SH-SY5Y (cell line): ENCODE measurements around the gene DENND10.

Experiments
- GATA2 ChIP-seq: IDR thresholded peaks from 2 replicates; pipeline ENCODE4 v1.6.1; 2011; ENCODE audit warnings: mild to moderate bottlenecking, low read depth, low read length
- GATA3 ChIP-seq: IDR thresholded peaks from 2 replicates; pipeline ENCODE4 v1.6.1; 2011; ENCODE audit warnings: low read depth, mild to moderate bottlenecking, low read length, moderate library complexity

The DENND10 gene

GRCh38 chr10:119103903-119104653 lies at the start of gene DENND10:
Gene DENND10 (plus strand): TSS chr10:119104113. CDS start chr10:119104143, 30 bp downstream.
- TF ChIP-seq GATA2 (no peak), GATA3 (no peak)

GRCh38 chr10:119055472-119055871 lies 48.4 kb upstream of the DENND10 start:
- TF ChIP-seq GATA2 (no peak), GATA3 (no peak)

GRCh38 chr10:119058010-119058409 lies 45.9 kb upstream of the DENND10 start:
- TF ChIP-seq GATA3 (no peak), GATA2 (no peak)

GRCh38 chr10:119059557-119059956 lies 44.4 kb upstream of the DENND10 start:
- TF ChIP-seq GATA2: no peak
- no peak for TF ChIP-seq GATA3

DNA sequence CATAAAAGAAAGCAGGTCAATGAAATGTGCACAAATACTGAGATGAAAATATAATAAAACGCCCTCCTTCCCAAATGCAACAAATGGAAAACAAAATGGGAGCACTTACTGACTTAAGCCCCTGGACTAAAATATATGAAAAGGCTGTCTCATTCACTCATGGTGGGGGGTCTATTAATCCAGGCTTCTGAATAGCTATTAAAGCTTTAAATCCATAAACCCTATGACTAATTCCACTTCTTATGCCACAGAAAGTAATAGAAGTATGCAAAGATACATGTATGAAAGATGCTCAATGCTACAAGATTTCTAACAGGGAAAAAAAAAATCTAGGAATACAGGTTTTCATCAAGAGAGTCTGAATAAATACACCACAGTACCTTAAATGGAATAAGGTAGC lies 43.8 kb upstream of the DENND10 start:
- TF ChIP-seq GATA3: no peak
- TF ChIP-seq GATA2: no peak

DNA sequence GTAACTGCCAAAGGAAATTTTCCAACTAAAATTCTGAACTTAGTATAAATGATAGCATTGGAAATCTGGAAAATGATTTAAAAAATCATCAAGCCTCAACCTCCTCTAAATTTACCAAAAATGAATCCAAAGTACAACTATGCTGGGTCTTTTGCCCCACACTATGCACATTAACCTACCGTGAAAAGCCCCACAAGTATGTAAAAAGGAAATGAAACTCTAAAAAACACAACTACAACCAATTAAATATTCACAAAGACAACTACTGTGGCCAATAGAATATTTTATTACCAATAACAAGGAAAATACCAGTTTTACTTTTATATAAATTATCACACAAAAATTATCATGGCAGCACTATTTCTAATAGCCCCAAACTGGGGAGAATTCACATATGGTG lies 42.6 kb upstream of the DENND10 start:
- TF ChIP-seq GATA3 (no peak), GATA2 (no peak)

DNA sequence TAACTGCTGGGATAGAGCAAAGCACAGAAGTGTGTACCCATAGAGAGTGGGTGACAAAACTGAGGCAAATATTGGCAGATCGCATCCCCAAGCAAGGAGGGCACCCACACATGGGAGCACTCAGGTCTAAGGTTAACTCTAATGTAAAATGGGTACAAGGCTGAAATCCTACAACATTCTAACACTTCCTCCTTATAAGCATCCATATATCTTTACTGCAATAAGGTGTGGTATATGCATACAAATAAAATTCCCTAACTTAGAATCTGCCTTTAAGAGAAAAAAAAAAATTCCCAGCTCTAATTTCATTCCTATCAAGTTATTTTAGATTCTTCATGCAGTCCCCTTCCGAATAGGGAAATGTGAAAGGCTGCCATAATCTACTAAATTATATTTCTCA lies 42.0 kb upstream of the DENND10 start:
- no peak for TF ChIP-seq GATA3
- no peak for TF ChIP-seq GATA2

DNA sequence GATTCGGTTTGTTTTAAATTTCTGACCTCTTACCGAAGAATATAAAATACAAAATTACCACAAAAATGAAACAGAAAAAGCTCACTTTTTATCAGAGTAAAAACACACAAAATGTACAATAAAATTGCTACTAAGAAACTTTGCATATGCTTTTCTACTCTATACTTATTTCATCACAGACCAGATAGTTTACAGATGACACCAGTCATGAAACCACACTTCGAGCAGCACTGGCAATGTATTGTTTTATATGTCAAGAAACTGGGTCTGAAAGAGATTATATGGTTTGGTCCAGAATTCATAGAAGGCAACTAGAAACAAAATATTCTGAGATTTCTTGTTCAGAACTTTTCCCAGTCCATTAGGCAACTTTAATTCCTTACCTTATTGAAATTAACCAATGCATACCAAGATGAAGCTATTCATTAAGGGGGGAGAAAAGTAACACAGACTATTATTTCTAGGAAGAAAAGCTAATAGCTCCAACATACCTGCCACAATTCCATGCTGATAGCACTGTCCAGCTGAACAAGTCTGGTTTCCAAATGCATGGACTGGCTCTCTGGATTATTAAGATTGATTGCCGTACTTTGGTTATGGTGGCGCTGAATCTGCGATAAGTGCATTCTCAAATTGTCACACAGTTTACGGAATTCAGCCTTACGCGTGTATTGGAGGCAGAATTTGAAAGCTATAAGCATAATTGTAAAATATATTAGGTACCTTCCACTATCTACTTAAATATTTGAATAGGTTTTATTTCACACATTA lies 33.3 kb upstream of the DENND10 start:
- TF ChIP-seq GATA3 (no peak), GATA2 (no peak)

- TF ChIP-seq GATA2: no peak
- TF ChIP-seq GATA3: no peak
Observed at GRCh38 chr10:119073584-119073983, 30.3 kb upstream of the DENND10 start.

DNA sequence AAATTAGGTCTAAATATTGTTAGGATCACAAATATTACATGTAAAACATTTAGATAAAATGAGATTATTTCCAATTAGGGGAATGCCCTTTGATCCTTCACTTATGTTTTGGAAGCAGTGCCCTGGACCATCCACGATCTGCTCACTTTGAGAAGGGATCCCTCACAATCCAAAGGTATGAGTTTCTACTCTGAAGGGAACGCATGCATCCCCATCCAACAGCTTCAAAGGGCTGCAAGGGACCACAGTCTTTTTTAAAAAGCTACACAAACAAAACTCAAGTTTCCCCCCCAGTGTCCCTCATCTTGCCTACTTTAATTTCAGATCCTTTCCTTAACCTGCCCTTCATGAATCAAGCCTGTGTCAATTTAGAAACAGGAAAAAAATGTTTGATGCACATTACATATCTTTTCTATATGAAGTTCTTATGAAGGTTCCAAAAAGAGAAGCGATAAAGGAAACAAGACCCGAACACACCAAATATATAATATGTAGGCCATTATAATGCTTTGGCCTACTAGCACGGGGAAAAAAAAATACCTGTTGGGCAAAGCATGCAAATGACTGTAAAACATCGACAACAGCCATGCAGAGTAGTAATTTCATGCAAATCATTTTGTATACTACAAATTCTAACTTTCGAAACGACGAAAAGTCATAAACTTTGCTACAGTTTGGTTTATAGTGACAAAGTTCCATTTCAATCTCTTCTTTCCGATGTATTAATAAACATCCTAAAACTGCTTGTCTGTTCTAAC lies 25.3 kb upstream of the DENND10 start:
- TF ChIP-seq GATA3: no peak
- TF ChIP-seq GATA2: no peak

- TF ChIP-seq GATA2: no peak
- TF ChIP-seq GATA3: no peak
Observed at GRCh38 chr10:119079599-119080520, 24.1 kb upstream of the DENND10 start.

GRCh38 chr10:119080521-119081259 lies 23.2 kb upstream of the DENND10 start, which contains the start of gene EIF3A:
Gene EIF3A (minus strand): TSS chr10:119080817. CDS start chr10:119080676, 141 bp downstream.
- TF ChIP-seq GATA3 (no peak), GATA2 (no peak; the same call in 1 of the 2 replicates)
